Heart left ventricle (tissue), 13 donors: ENCODE data around the gene SDHAF3.

ENCODE experiments used
- POLR2A ChIP-seq, 2 donors: fragments of 450-650 bp; IDR thresholded peaks; one replicate each; pipeline ENCODE4 v1.6.1; 2017; ENCODE audit warnings: antibody characterized with exemption in 2 of 2, mild to moderate bottlenecking in 2 of 2, moderate library complexity in 2 of 2
- TF ChIP-seq, protein P1 (sequence below), 12 donors: fragments of 200-600 bp; sonication (generic) in 4 of 12; IDR thresholded peaks; one replicate each; pipeline versions ENCODE4 v1.5.0 to v1.8.0; 2018 to 2022; ENCODE audit warnings: antibody characterized with exemption in 12 of 12, mild to moderate bottlenecking in 5 of 12
- donor health status: ischemic (EF 13 %, LVEDD 7.1; RV severe dilation, severe dysfunction).
- donor health status: DM: no; HTN: yes; CAD: no.
- donor health status: DM: no; HTN: no; CAD: no.
- donor health status: ischemic (EF 25% LVEDD 6.9; RV normal size, moderate dysfunction).
- donor health status: ischemic (EF 25% LVEDD 5.7; RV mildly dilated, moderate dysfunction).
- donor health status: ischemic (EF 35%, LVEDD 5.7; RV mildly dilated, moderate dysfunction).
- donor health status: nonischemic (EF 11% LVEDD 7.7; RV severe dilation, severe dysfunction).
- donor health status: DM: yes; HTN: yes; CAD: no.
- donor health status: PGD.
- donor health status: ischemic (EF 29% LVEDD 5.4; RV normal size, mild dysfunction).
- donor health status: nonischemic (EF 23%, LVEDD 6.1; RV moderate dilation, normal function).

DNA sequence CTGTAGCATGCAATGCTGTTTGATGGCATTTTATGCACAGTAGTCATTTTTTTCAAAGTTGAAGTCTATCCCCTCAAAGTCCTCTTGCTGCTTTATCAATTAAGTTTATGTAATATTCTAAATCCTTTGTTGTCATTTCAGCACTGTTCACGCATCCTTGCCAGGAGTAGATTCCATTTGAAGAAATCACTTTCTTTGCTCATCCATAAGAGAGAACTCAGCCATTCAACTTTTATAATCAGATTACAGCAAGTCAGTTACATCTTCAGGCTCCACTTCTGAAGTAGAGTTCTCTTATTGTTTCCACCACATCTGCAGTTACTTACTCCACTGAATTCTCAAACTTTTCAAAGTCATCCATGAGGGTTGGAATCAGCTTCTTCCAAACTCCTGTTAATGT is 32.3 kb downstream of the SDHAF3 start:
- TF ChIP-seq, protein P1, sequence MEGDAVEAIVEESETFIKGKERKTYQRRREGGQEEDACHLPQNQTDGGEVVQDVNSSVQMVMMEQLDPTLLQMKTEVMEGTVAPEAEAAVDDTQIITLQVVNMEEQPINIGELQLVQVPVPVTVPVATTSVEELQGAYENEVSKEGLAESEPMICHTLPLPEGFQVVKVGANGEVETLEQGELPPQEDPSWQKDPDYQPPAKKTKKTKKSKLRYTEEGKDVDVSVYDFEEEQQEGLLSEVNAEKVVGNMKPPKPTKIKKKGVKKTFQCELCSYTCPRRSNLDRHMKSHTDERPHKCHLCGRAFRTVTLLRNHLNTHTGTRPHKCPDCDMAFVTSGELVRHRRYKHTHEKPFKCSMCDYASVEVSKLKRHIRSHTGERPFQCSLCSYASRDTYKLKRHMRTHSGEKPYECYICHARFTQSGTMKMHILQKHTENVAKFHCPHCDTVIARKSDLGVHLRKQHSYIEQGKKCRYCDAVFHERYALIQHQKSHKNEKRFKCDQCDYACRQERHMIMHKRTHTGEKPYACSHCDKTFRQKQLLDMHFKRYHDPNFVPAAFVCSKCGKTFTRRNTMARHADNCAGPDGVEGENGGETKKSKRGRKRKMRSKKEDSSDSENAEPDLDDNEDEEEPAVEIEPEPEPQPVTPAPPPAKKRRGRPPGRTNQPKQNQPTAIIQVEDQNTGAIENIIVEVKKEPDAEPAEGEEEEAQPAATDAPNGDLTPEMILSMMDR (IDR thresholded peaks at IDR 0.05) = no peak
- no peak for TF ChIP-seq POLR2A (IDR thresholded peaks at IDR 0.05)
